H7 (cell line): ENCODE measurements around the gene PTTG1. TPM values are rescaled to one million over a fixed set of nuclear protein-coding genes. Genes with fewer than 3 reads are reported as not detected.

Experiments used
- DNase-seq: peaks from one replicate; pipeline ENCODE4 v3.0.0; 2012
- H3K27me3 ChIP-seq: 2 replicates; pipeline ENCODE4 v1.6.0; 2011; ENCODE audit warnings: mild to moderate bottlenecking, low read length; ENCODE audit not compliant: control insufficient read depth, insufficient read depth
- H3K36me3 ChIP-seq: replicated peaks from 2 replicates; pipeline ENCODE4 v1.5.1; 2011; ENCODE audit warnings: low read length; ENCODE audit not compliant: control insufficient read depth, insufficient read depth
- H3K4me3 ChIP-seq: 2 replicates; pipeline ENCODE4 v1.5.1; 2011; ENCODE audit warnings: low read depth, mild to moderate bottlenecking, control low read depth, low read length, moderate library complexity; ENCODE audit not compliant: insufficient read depth
- total RNA-seq: library from RNA; depleted of rRNA; stranded (reverse); fragments of >200 nt; shearing (Covaris generic); gene quantifications from 2 replicates; pipeline ENCODE4 v1.2.3, GENCODE V29; 2014; rRNA removed

Gene PTTG1
- 372 and 415 TPM in 2 replicates for total RNA-seq

DNA sequence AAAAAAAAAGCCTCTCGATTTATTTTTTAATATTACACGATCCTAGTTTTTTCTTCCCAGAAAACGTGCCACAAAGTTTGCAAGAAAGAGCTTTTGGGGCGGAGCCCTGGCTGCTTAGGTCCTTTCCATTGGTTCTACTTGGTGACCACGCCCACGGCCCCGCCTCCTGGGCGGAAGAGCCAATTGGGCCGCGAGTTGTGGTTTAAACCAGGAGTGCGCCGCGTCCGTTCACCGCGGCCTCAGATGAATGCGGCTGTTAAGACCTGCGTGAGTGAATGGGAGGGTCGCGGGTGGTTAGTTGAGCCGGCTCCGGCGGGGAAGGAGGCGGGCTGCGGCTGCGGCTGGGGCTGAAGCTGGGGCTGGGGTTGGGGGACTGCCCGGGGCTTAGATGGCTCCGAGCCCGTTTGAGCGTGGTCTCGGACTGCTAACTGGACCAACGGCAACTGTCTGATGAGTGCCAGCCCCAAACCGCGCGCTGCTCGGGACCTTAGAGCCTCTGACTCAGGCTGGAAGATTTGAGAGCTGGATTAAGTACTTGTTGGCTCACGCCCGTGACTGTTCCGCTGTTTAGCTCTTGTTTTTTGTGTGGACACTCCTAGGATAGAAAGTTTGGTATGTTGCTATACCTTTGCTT lies at the start of gene PTTG1:
PTTG1 (plus strand) TSS at position 231 of the 634 bp plus-strand sequence. CDS start 458 bp downstream, outside the sequence.
- Histone ChIP-seq H3K36me3 (peaks cover 25% of the 10 kb centered on the region), H3K4me3 (peak within 1 kb of the TSS; percentile 93), H3K27me3 (no peaks in the 10 kb centered on the region)
- DNase-seq = peak; percentile 90

DNA sequence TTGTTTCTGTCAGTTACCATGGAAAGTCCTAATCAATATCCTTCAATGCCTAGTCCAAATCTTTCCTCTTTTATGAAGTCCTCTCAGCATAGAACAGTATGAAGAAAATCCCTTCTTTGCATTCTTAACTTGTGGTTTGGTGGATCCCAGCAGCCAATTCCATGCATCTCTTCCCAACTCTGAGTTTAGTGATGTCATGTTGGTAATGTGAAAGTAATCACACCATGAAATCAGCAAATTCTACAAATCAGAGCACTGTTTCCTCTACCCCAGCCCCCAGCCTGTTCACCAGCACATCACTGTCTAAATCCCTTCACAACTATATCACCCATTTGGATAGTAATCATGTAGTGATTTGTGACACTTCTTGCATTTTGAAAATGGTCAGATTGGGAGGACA lies 46.5 kb upstream of the PTTG1 start:
- no peaks in the 10 kb centered on the region for H3K36me3 ChIP-seq
- no peak overlapping the region for H3K4me3 ChIP-seq
- no peak for DNase-seq
- H3K27me3 ChIP-seq = peaks cover 12% of the 10 kb centered on the region

- H3K36me3 ChIP-seq = no peaks in the 10 kb centered on the region
- DNase-seq = no peak
- H3K4me3 ChIP-seq = no peak overlapping the region
- H3K27me3 ChIP-seq = peaks cover 7% of the 10 kb centered on the region
Measured at GRCh38 chr5:160375701-160376100, 46.0 kb upstream of the PTTG1 start.

DNA sequence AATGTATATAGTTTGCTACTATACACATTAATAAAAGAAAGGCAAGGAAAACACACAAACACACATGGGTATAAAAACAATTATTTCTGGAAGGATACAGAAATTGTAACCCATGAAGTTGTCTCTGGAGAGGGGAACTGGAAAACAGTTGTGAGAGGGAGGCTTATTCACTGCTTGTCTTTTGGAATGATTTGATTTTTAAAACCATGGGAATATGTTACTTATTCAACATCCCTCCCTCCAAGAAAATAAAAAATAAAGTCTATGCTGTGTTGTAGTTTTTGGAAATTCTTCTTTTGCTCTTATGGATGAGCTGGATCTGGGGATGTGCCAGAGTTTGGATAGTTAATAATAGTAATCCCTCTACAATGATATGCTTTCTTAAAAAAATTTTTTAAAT lies 45.2 kb upstream of the PTTG1 start:
- no peak overlapping the region for H3K4me3 ChIP-seq
- no peaks in the 10 kb centered on the region for H3K36me3 ChIP-seq
- H3K27me3 ChIP-seq = no peaks in the 10 kb centered on the region; the same call in 1 of the 2 replicates
- DNase-seq = no peak

DNA sequence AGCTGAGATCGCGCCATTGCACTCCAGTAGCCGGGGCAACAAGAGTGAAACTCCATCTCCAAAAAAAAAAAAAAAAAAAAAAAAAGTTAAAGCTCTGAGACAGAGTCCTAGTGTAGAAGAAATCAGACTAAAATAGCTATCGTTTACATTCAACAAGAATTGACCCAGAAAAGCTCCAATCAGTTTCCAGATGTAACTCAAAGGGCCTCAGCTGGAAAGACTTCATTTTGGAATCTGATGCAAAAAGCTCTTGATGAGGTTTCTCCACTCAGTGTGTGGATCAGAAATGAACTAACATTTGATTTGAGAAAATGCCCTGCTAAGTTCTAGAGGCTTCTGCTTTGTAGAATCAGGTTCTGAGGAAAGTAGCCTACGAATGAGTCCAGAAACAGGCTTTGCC lies 44.0 kb upstream of the PTTG1 start:
- Histone ChIP-seq H3K4me3 (no peak overlapping the region), H3K36me3 (no peaks in the 10 kb centered on the region), H3K27me3 (no peaks in the 10 kb centered on the region; the same call in 1 of the 2 replicates)
- DNase-seq = no peak

DNA sequence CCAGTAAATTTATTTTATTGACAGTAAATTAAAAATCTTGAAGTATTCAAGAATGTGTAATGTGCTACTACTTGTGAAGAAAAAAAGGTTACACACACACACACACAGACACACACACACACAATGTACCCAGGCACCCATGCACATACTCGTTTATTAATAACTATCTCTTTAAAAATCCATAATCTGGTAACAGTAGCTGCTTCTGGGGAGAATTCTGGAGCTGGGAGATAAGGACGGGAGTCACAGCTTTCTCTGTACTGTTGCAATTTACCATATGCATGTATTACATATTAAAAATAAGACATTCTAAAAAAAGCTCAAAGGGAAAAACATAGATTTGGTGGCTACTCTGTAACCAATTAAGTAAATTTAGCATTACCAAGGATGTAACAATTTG lies 43.3 kb upstream of the PTTG1 start:
- H3K4me3 ChIP-seq = no peak overlapping the region
- no peaks in the 10 kb centered on the region; the same call in 1 of the 2 replicates for H3K27me3 ChIP-seq
- DNase-seq = no peak
- no peaks in the 10 kb centered on the region for H3K36me3 ChIP-seq

- Histone ChIP-seq H3K36me3 (no peaks in the 10 kb centered on the region), H3K27me3 (no peaks in the 10 kb centered on the region; the same call in 1 of the 2 replicates), H3K4me3 (no peak overlapping the region)
- no peak for DNase-seq
Measured at GRCh38 chr5:160379511-160379910, 42.1 kb upstream of the PTTG1 start.

DNA sequence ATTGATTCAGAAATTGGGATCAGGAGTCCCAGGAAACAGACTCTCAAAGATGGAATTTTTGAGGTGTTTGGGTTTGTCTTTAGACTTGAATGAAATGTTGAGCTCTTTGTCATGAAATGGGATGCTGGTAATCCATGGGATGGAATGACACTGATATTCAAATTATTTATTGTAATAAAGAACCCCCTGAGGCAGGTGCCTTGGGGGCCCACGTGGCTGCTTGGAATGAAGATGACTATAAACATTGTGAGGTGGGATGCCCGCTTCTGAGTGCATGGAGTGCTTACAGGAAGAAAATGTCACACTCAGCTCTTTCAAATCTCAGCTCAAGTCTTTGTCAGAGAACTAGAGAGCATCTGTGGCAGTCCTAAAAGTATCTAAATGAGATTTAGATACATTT lies 41.6 kb upstream of the PTTG1 start:
- no peaks in the 10 kb centered on the region; the same call in 1 of the 2 replicates for H3K27me3 ChIP-seq

DNA sequence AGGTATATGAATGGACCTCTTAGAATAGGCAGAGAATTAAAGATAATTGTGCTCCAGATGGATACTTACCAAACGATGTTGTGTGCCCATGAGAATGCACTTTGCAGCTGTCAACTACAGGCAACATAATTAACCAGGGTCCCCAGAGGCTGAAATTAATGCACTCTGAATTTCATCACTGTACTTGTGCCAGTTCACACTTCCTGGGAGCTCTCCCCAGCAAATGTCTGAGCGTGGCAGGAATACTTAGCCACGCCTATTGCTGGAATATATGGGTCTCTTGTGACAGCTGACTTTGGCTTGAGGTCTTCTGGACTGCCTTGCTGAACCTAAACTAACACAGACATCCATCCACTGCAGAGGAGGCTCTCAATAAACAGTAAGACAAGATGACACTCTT lies 39.3 kb upstream of the PTTG1 start:
- no peak for DNase-seq
- Histone ChIP-seq H3K4me3 (no peak overlapping the region), H3K36me3 (no peaks in the 10 kb centered on the region), H3K27me3 (no peaks in the 10 kb centered on the region)

More for the DNA sequence above, 41.6 kb upstream of the PTTG1 start:
- H3K36me3 ChIP-seq = no peaks in the 10 kb centered on the region
- H3K4me3 ChIP-seq = no peak overlapping the region
- DNase-seq = no peak

GRCh38 chr5:160384681-160385080 lies 37.0 kb upstream of the PTTG1 start:
- no peak for DNase-seq

DNA sequence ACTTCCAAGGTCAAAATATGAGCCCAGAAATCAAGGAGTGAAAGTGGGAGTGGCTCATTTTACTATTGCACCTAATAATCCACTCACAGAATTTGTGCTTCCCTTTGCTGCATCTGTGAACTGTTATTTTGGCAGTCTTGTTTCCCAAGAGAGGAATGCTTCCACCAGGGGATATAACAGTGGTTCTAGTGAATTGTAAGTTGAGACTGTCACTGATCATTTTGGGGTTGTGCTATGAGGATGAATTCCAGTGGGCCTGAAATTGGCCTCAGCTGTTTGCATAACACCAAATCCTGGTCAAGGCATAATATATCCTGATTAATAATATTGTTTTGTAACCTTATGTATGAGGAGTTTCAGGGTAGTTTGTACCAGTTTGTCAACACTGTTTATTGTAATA lies 36.2 kb upstream of the PTTG1 start:
- H3K27me3 ChIP-seq = no peaks in the 10 kb centered on the region
- no peak for DNase-seq
- H3K36me3 ChIP-seq = no peaks in the 10 kb centered on the region
- H3K4me3 ChIP-seq = no peak overlapping the region

More at GRCh38 chr5:160384681-160385080, 37.0 kb upstream of the PTTG1 start:
- H3K4me3 ChIP-seq = no peak overlapping the region
- no peaks in the 10 kb centered on the region for H3K27me3 ChIP-seq
- H3K36me3 ChIP-seq = no peaks in the 10 kb centered on the region

- Histone ChIP-seq H3K4me3 (no peak overlapping the region), H3K36me3 (no peaks in the 10 kb centered on the region), H3K27me3 (no peaks in the 10 kb centered on the region)
- DNase-seq = no peak
Measured at GRCh38 chr5:160387445-160387844, 34.2 kb upstream of the PTTG1 start.

DNA sequence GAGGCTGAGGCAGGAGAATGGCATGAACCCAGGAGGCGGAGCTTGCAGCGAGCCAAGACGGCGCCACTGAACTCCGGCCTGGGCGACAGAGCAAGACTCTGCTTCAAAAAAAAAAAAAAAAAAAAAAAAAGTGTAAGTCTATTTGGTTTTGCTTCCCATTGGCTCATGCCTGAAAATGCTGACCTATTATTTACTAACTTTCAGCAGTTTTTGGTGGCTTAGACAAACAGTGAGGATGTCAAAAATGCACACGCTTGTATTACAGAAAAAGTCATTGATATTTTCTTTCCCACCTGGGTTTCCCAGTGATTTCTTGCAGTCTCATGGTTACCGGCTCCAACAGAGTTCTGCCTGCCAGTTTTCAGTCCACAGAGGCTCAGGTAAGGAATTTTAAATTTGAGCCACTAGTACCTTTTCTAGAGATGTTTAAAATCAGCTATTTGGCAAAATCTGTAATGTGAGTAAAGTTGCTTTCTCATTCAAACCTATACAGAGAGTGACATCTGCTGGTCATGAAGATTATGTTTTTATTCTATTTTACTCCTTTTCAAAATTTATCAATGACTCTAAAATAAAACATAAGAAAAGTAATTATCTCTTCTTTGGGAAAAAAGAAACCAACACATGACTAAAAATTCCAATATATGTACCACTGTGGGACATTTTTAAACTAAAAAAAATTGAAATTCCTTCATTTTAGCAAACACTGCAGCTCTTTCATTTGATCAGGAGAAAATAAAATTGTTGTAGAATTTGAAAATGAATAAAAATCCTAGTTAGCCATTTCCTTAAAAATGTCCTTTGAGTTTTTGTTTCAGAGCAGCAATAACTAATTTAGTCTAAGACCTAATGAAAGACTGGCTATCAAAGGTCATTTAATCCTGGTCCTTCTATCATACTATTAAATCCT lies 30.6 kb upstream of the PTTG1 start:
- Histone ChIP-seq H3K27me3 (no peaks in the 10 kb centered on the region), H3K36me3 (no peaks in the 10 kb centered on the region), H3K4me3 (no peak overlapping the region)
- no peak for DNase-seq

- no peak for DNase-seq
- H3K36me3 ChIP-seq = no peaks in the 10 kb centered on the region; the same call in 1 of the 2 replicates
- H3K27me3 ChIP-seq = no peaks in the 10 kb centered on the region
- no peak overlapping the region for H3K4me3 ChIP-seq
Measured at GRCh38 chr5:160395111-160395510, 26.5 kb upstream of the PTTG1 start.

DNA sequence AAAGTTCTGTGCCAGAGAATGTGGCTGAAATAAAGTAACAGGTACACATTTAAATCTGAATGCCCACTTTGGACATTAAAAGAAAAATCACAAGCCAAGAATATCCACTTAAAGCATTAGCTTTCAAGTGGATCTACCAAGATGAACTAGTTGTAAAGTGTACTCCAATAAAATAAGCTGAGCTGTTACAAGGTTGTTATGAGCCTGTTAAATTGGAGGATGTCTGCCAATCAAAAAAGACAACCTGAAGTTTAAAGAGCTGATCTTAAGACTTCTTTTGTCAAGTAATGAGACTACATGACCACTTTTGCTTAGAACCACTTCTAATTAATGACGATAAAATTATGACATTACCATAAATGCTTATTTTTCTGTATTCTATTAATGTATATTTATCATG lies 24.2 kb upstream of the PTTG1 start:
- no peak overlapping the region for H3K4me3 ChIP-seq
- H3K27me3 ChIP-seq = no peaks in the 10 kb centered on the region
- H3K36me3 ChIP-seq = no peaks in the 10 kb centered on the region; the same call in 1 of the 2 replicates
- DNase-seq = no peak
